SIG-M5 (cell line): Measurements from ENCODE around the gene FLYWCH2.
"Not testable (repeated sequence)": the region's sequence is repeated elsewhere in the genome, so short reads cannot be mapped to it uniquely, and the experiment has no call there.

ENCODE experiments used
- DNase-seq: peaks from one replicate; lab custom pipeline; 2025; lab: John Stamatoyannopoulos, UW

The FLYWCH2 gene

DNA sequence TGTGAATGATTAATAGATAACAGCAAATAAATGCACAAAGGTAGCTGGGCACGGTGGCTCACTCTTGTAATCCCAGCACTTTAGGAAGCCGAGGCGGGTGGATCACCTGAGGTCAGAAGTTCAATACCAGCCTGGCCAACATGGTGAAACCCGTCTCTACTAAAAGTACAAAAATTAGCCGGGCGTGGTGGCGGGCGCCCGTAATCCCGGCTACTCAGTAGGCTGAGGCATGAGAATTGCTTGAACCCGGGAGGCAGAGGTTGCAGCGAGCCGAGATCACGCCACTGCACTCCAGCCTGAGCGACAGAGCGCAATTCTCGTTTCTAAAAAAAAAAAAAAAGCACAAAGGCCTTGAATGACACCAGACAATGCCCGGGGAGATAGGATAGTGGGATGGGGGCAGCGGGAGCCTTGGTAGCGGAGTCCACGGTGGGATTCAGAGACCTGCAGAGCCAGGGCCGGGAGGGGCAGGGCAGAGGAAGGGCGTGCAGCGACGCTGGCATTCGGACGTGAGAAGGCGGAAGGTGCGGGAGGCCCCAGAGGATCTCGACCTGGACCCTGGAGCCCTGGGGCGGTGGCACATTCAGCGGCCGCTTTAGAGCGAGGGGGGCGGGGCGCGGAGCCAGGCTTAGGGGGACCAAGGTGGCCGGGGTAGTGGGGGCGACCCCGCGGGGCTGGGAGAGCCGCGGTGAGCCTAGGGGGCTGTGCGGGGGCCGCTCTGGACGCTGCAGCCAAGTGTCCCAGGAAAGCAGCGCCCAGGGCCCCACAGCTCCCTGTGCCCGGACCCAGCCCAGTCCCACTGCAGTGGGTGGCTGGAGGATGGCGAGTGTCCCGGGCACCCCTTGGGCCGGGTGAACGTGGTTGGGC lies 999 bp upstream of the FLYWCH2 start:
- DNase-seq, result no peak

DNA sequence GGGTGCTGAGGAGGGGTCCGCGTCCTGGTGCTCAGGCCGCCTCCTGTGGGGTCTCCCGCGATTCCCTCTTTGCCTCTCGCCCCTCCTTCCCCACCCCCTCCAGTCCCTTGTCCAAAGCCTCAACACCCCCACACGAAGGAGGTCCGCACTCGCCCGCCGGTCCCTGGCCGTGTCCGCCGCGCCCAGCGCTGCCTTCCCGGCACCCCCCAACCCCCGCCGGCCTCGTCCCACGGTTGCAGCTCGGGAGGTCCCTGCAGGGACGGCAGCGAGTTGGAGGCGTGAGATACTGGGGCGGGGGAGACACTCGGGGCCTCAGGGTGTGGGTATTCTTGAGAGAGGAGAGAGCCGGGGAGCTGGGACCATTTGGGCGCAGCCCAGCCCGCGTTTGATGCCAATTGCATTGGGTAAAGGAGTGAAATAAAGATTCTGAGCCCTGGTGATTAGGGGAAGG lies 468 bp downstream of the FLYWCH2 start:
- DNase-seq, result no peak

DNA sequence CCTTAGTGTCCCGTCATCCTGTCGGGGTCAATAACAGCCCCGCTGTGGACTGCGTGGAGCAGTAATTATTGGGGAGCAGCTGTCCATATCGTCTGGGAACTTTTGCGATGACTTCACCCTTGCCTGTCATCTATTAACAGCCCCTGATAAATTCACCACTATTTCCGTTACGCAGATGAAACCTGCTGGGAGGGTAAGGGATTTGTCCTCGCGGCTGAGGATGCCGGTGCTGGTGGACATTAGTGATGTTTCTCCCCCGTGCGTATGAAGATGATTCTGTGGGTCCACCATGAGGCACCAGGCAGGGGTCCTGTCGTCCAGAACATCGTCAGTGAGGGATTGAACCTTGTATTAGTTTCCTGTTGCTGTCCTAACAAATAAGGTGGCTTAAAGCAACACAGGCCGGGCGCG lies 1.0 kb downstream of the FLYWCH2 start:
- no peak for DNase-seq

DNA sequence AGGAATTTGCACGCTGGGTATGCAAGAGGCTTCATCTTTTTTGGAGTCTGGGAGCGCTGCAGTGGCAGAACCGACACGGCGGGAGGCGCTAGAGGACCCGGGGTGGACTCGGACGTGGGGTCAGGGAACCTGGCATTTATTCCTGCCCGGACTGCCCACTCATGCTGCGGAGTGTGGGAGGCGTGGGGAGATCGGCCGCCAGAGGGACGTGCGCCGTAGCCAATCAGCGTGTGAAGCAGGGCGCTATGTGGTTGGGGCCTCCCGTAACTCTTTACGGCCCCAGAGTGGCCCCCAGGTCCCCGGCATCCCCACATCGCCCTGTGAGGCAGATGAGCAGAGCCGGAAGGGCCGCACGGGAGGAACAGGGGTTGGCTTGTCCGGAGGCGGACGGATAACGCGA lies 11.2 kb downstream of the FLYWCH2 start:
- no peak for DNase-seq

DNA sequence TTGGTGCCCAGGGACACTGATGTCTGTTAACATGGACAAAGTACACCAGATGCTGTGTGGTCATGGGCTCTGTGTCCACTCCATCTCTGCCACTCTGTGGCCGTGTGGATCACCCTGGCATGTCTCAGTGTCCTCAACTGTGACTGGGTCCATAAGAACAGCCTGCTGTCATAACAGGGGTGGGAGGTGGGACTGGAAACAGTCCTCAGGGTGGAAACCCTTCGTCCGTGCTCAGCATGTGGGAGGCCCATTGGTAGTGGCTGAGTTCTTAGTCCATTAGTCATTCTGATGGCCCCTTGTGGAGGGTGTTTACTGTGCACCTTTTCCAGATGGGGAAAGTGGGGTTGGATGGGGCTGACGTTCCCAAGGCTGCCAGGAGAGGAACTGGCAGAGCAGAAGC lies 12.8 kb downstream of the FLYWCH2 start:
- DNase-seq, result no peak

DNA sequence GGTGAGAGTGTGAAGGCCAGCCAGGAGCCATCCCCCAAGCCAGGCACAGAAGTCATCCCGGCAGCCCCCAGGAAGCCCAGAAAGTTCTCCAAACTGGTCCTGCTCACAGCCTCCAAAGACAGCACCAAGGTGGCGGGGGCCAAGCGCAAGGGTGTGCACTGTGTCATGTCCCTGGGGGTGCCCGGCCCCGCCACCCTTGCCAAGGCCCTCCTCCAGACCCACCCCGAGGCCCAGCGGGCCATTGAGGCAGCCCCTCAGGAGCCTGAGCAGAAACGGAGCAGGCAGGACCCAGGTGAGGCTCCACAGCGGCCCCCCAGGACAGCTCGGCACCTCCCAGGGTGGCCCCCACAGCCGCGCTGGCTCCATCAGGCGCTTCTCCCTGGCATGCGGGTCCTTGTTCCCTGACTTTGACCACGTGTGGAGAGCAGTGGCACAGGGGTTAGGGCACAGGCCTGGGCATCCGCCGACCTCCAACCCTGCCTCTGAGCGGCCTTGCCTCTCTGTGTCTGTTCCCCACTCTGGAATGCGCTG lies 13.5 kb downstream of the FLYWCH2 start:
- DNase-seq, result no peak

DNA sequence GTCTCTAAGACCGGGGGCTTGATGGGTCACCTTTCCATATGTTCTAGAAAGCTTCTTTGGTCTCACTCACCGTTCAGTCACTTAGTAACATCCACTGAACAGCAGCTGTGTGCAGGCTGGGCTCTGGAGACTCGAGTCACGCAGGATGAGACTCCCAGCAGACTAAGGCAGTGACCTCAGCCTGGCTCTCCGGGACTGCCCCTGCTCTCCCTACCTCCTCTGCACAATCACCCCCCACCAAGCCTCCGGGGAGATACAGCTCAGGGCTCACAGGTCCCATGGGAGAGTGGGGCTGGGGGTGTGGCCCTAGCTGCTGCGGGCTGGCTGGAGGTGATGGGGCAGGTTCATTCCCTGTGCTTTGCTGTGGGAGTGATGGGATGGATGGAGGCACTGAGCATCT lies 14.1 kb downstream of the FLYWCH2 start:
- DNase-seq, result no peak

DNA sequence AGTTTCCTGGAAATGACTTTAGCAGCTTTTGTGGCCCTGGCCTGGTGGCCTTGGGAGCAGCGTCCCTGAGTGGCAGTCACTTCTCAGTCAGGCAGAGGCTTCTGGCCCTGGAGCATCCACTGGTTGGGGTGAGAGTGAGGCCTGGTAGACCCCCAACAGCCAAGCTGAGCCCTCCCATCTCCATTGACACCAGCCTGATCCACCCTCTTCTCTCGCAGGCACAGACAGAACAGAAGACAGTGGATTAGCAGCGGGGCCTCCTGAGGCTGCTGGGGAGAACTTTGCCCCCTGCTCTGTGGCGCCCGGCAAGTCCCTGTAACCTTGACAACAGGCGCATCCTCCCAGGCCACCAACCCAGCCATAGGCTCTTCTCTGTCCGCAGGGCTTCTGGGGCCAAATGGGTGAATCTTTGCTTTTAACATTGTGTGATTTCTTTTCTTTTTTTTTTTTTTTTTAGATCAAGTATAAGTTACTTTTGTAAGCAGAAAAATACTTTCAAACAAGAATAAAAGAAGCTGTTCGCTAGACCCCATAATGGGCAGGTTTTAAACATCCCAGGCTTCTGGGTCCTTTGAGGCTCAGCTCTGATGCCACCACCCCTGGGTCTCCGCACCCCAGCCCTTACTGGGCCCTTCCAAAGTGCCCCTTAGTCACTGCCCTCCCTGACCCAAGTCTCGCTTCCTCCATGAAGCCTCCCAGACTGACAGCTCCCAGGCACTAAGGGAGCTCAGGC lies 16.0 kb downstream of the FLYWCH2 start:
- DNase-seq, result no peak

DNA sequence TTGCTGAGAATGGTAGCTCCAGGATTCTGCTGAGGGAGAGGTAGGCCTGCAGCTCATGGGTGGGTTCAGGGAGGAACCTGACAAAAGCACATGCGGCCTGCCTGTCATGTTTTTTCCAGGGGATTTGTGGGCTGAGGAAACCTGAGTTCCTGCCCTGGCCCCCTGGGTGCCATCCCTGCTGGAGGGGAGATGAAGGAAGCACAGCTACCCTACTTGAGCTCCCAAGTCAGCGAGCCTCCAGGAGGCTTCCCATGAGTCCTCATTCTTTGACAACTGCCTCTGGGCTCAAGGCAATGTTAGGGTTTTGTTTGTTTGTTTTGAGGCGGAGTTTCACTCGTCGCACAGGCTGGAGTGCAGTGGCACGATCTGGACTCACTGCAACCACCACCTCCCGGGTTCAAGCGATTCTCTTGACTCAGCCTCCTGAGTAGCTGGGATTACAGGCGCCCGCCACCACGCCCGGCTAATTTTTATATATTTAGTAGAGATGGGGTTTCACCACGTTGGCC lies 16.6 kb downstream of the FLYWCH2 start:
- no peak for DNase-seq

DNA sequence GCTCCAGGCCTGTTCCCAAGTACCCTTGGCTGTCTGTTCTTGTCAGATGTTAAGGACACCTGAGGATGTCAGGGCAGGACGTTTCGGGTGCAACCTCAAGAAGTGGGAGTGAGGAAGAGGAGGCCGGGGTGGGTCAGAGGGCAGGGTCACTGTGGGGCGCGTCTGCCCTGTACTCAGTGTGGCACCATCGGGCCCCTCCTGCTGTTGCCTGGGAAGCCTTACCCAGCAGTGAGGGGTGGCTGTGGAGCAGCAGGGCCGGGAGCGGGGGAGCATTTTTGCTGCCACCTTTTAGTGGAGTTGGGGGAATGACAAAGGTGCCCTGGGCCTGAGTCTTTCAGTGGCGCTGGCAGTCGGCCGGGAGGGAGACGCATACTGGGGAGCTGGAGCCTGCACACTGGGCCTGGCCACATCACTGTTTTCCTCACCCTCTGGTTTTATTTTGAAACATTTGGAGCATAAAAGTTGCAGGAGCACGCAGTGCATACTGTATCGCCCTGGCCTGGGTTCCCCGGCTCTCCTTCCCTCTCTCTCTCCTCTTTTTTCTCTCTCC lies 17.6 kb downstream of the FLYWCH2 start:
- DNase-seq, result no peak

DNA sequence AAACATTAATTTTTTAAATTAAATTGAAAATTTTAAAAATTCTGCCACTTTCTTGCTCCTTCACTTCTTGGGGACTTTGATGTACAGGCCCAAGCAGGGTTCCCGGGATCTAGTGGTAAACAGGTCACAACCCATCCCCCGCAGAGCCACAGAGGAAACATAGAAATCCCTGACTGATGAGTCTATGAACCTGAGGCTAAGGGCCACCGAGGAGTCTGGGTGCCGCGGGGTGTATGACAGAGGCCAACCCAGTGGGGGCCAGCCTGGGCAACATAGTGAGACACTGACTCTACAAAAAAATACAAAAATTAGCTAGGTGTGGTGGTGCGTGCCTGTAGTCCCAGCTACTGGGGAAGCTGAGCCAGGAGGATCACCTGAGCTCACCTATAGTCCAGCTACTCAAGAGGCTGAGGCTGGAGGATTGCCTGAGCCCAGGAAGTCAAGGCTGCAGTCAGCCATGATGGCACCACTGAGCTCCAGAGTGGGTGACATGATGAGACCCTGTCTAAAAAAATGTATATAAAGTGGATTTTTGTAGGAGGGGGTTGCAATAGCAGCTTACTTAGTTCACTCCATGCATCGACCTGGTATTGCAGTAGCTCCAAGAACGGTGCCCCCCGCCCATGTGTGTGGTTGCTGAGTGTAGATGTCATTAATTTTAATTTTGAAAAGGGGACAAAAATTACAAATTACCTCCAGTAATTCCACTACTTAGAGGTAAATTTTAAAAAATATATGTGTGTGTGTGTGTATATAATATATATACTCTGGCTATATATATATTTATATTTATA lies 19.5 kb downstream of the FLYWCH2 start:
- DNase-seq, result no peak

DNA sequence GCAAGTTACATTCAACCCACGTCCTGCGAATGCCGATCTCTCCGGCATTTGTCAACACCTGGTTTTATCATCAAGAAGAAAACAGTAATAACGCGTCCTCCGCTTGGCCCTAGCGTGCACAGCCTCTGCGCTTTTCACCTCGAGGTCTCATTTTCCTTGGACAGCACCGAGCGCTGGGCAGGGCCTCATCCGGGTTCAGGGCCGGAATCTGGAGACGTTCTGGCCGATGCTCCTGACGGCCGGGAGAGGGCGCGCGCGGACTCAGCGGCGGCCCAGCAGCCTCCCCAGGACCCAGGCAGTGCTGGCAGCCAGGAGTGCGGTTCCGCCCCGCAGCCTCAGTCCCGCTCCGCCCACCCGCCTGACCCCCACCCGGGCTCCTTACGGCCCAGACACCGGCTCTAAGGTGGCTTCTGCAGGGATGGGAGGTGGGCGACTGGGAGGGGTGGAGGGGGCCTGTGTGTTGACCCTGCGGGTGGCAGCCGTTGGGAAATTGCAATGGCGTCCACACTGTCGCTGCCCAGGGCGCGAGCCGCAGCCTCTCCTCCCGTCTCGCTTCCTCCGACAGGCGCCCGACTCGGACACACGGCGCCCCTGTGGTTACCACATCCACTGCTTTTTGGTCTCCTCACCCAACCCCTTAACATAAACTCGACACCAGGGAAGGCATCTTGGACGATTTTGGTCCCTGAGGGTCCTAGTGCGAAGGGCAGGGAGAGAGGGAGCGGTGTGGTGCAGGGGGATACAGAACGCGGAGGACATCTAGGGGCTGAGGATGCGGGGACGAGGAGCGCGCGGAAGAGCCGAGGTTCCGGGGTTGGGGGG lies 21.3 kb downstream of the FLYWCH2 start:
- no peak for DNase-seq

DNA sequence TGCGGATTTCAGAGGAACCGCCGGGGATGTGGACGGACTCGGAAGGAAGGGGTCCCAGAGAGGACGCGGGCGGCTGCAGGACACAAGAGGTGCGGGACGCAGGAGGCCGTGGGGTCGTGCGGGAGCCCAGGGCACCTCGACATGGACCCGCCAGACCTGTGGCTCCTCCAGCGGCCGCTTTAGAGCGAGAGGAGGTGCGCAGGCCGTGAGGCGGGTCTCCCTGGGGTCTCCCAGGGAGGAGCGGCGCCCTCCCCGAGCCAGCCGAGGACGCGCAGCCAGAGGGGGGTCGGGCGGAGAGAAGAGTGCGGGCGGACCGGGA lies 21.9 kb downstream of the FLYWCH2 start:
- DNase-seq, result no peak

DNA sequence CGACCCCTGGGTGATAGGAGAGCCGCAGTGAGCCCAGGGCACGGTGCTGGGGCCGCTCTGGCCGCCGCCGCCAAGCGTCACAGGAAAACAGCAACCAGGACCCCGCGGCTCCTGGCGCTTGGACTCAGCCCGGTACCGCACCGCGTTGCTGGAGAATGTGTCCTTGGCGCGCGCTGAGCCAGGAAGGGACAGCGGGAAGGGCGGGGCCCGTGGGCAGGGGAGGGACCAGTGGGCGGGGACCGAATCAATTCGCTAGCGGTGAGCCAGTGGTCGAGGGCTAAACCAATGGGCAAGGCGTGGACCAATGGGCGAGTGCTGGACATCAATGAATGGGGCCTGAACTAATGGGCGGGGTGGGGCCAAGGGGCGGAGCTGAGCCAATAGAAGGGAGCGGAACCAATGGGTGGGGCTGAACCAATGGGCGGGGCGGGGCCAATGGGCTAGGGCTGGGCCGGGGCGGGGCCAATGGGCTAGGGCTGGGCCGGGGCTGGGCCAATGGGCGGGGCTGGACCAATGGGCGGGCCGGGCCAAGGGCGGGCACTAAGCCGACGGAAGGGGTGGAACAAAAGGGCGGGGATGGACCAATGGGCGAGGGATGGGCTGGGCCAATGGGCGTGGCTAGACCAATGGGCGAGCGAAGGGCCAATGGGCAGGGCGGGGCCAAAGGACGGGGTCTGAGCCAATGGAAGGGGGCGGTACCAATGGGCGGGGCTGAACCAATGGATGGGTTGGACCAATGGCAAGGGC lies 22.4 kb downstream of the FLYWCH2 start:
- DNase-seq, result peak; percentile 71

DNA sequence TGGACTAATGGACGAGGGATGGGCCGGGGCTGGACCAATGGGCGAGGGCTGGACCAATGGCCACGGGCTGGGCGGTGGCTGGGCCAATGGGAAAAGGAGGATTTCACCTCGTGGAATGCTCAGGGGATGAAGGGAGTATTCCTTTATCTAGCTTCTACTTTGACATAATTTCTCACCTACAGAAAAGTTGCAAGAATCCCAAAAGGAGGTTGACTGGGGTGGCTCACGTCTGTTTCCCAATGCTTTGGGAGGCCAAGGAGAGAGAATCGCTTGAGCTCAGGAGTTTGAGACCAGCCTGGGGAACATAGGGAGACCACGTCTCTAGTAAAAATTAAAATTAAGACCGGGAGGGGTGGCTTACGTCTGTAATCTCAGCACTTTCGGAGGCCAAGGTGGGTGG lies 23.0 kb downstream of the FLYWCH2 start:
- no peak for DNase-seq

DNA sequence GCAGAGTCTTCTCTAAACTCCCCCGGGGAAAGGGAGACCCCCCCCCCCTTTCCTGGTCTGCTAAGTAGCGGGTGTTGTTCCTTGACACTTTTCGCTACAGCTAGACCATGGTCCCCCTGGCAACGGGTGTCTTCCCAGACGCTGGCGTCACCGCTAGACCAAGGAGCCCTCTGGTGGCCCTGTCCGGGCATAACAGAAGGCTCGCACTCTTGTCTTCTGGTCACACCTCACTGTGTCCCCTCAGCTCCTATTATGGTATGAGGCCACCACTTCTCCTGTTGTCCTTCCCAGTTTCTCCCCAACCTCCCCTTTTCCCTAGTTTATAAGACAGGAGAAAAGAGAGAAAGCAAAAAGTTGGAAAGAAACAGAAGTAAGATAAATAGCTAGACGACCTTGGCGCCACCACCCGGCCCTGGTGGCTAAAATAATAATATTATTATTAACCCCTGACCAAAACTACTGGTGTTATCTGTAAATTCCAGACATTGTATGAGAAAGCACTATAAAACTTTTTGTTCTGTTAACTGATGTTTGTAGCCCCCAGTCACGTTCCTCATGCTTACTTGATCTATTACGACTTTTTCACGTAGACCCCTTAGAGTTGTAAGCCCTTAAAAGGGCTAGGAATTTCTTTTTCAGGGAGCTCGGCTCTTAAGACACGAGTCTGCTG lies 24.2 kb downstream of the FLYWCH2 start:
- DNase-seq, result not testable (repeated sequence)

DNA sequence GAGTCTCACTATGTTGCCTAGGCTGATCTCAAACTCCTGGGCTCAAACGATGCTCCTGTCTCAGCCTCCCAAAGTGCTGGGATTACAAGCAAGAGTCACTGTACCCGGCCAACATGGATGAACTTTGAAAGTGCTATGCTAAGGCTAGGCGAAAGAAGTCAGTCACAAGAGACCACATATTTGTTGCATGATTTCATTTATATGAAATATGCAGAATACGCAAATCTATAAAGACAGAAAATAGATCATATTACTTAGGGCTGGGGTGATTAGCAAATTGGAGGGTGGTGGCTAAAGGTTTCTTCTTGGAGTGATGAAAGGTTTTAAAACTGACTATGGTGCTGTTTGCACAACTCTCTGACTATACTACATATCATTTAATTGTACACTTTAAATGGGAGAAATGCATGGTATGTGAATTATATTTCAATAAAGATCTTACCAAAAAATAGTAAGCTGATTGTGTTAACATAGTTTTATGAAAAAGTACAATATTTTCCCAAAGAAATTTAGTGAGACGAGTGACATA lies 27.5 kb downstream of the FLYWCH2 start:
- no peak for DNase-seq

DNA sequence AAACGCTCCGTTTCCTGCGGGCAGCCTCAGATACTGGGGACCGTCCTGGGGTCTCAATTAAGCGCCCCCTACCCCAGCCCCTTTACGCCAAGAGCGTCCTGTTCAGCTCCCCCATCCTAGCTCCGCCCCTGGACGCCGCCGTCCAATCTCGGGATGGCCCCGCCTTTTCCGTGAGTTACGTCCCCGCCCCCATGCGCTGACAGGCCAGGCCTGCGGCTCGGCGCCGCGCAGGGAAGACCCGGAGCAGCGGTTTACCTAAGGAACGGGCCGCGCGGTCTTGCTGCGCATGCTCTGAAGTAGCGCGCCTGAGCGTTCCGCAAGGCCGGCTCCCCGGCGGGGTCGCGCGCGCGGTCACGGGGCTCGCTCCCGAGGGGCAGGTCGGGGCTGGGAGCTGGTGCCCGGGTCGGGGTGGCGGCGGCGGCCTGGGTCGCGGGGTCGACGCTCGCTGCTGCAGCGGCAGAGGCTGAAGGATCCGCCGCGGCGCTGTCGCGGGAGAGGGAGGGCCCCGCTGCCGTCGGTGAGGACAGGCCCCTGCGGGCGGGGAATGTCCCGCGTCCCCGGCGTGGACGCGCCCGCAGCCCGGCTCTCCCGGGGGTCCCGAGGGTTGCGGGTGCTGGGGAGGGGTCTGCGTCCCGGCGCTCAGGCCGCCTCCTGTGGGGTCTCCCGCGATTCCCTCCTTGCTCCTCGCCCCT lies 28.8 kb downstream of the FLYWCH2 start, which contains the start of gene FLYWCH1:
TSS of gene FLYWCH1 (plus strand) at position 294 of the 692 bp plus-strand sequence. CDS start 17,755 bp downstream, outside the sequence.
- DNase-seq, result peak; percentile 75
